Measurements from ENCODE around the gene ZNF646.
"Not testable (repeated sequence)": the region's sequence is repeated elsewhere in the genome, so short reads cannot be mapped to it uniquely, and the experiment has no call there.

The ZNF646 gene

GRCh38 chr16:31085873-31086628 lies 11.8 kb downstream of the ZNF646 start:
- no peak for DNase-seq

GRCh38 chr16:31086629-31086906 lies 12.3 kb downstream of the ZNF646 start:
- DNase-seq = no peak

GRCh38 chr16:31087481-31087880 lies 13.3 kb downstream of the ZNF646 start:
- no peak for DNase-seq

GRCh38 chr16:31087971-31088370 lies 13.7 kb downstream of the ZNF646 start:
- DNase-seq = no peak

GRCh38 chr16:31088459-31089183 lies 14.4 kb downstream of the ZNF646 start, which contains the start of gene PRSS53:
TSS of gene PRSS53 (minus strand) at chr16:31088943. CDS start at chr16:31088809, 134 bp downstream.
- DNase-seq = no peak

- DNase-seq = no peak
Observed at GRCh38 chr16:31089199-31089598, 15.0 kb downstream of the ZNF646 start.

GRCh38 chr16:31090540-31090939 lies 16.3 kb downstream of the ZNF646 start:
- DNase-seq = no peak

- DNase-seq = no peak
Observed at GRCh38 chr16:31092330-31092729, 18.1 kb downstream of the ZNF646 start.

GRCh38 chr16:31093132-31093703 lies 19.0 kb downstream of the ZNF646 start:
- no peak for DNase-seq

GRCh38 chr16:31094088-31094423 lies 19.8 kb downstream of the ZNF646 start:
- DNase-seq = no peak

- DNase-seq = peak; percentile 85
Observed at GRCh38 chr16:31094424-31095120, 20.4 kb downstream of the ZNF646 start, which contains the start of gene VKORC1. TSS of gene VKORC1 (minus strand) at chr16:31094797. CDS start at chr16:31094729, 68 bp downstream.

- DNase-seq = no peak
Observed at GRCh38 chr16:31099860-31100638, 25.8 kb downstream of the ZNF646 start.

- not testable (repeated sequence) for DNase-seq
Observed at GRCh38 chr16:31100876-31101641, 26.8 kb downstream of the ZNF646 start.

GRCh38 chr16:31105677-31106213 lies 31.5 kb downstream of the ZNF646 start:
- peak; percentile 84 for DNase-seq

GRCh38 chr16:31106509-31107464 lies 32.6 kb downstream of the ZNF646 start:
- no peak for DNase-seq

- no peak for DNase-seq
Observed at GRCh38 chr16:31107465-31107867, 33.2 kb downstream of the ZNF646 start.

GRCh38 chr16:31108035-31108793 lies 34.0 kb downstream of the ZNF646 start, which contains the start of gene BCKDK:
TSS of gene BCKDK (plus strand) at chr16:31108386. CDS start at chr16:31109224, 838 bp downstream.
- peak; percentile 72 for DNase-seq

GRCh38 chr16:31108794-31109558 lies 34.8 kb downstream of the ZNF646 start:
- DNase-seq = no peak

GRCh38 chr16:31109622-31110021 lies 35.4 kb downstream of the ZNF646 start:
- DNase-seq = no peak

All from activated CD8-positive, alpha-beta memory T cell treated with anti-CD3 and anti-CD28 coated beads, Interleukin-2, amount 50 U/mL, for 4 hours (primary cell).